NCI-H128 (cell line): ENCODE measurements around the gene ABCB9.

Experiments used
- DNase-seq: peaks from one replicate; lab custom pipeline; 2025; ENCODE audit not compliant: unreplicated experiment; lab: John Stamatoyannopoulos, UW

ABCB9 gene

DNA sequence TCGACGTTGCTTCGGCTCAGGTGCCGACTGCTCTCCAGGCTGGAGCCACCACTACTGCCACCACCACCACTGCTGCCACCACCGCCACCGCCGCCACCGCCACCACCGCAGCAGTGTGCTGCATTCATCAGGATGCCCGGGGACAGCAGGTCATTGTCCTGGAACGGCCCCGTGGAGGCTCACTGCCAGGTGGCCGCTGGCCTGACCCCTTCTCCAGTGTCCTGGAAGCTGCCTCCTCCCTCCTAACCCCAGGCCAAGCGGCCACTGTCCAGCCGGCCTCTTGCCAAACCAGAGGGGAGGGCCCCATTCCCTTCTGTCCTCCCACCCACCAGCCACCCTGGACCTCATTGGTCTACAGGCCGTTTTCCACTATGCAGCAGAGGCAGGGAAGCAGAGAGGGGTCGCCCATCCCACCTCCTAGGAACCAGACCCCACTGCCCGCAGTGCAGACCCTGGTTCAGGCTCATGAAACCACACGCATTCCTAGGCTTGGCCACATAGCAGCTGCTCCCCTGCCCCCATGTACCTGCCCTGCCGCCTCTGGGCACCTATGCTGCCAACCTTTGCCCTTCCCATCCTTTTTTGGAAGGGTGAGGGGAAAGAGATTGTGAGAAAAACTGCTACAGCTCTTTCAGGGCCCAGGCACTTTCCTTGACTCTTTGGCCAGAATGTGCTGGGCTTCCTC, 29.4 kb upstream of the ABCB9 start:
- DNase-seq, result no peak

DNA sequence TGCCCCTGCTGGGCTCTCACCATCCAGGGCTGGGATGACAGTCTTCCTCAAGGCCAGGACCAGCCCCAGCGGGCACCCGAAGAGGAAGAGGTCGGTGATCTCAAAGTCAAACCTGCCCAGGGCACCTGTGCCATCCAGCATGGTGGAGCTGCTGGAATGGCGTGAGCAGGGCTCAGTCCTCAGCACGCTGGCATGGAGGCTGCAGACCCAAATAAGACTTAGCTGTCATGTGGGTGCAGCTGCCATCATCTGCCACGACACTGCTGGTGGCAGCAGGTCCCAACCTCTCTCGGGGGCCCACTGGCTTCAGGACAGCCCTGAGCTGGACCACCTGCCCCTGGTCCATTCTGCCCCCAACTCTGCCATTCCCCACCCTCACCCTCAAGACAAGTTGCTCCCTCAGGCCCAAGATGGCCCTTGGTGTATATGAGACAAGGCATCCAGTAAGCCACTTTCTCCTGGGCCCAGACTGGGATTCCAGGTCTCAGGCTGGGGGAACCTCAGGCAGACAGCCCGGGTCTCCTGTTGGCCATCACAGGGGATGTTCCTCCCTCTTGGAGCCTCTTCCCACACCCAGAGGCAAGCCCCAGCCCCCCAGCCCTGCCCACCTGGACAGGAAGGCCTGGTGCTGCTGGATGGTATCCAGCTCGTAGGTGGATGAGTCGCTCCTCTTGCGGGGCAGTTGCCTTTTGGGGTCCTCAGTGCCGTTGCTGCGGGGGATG, 28.7 kb upstream of the ABCB9 start:
- DNase-seq, result no peak

- DNase-seq, result no peak
Measured at GRCh38 chr12:122994140-122994675, 27.9 kb upstream of the ABCB9 start.

DNA sequence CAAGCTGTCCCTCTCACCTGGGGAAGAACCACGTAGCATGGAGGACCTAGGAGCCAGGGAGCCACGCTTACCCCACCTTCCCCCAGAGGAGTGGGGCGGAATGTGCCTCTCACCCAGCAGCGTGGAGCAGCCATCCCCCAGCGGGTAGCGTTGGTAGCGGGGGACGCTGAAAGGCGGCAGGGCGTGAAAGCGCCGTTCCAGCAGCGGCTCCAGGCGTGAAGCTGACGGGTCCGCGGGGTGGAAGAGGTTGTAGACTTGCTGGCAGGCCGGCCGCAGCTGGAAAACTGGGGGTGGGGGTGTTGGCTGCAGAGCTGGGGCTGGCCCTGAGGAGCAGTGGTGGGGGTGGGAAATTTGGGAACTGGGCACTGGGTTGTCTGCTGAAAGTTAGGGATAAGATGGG, 26.1 kb upstream of the ABCB9 start:
- DNase-seq, result no peak

GRCh38 chr12:122991623-122992275, 25.5 kb upstream of the ABCB9 start:
- no peak for DNase-seq

DNA sequence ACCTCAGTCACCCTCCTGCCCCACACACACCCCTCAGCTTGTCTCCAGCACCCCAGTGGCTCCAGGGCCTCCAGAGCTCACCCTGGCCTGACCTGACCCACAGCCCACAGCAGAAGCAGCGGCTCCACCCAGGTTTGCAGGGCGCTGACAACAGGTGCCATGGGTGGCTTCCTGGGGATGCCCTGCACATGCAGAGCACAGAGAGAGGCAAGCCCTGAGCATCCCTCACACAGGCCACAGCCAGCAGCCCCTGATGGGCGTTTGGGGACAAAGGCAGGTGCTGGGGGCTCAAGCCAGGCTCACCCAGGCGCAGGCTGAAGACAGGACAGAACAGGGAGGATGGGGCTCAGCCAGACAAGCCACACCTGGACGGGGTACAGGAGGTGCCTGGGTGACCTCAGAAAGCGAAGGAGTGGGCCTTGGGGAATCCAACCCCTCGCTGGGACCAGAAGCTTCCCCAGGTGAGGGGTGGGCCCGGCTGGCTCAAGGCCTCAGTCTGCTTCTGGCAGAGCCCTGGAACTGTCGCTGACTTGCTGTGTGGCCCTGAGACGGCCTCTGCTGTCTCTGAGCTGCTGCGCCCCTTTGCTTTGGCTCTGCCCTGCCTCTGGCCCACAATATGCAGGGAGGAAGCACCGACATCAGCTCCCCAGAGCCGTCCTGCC, 24.8 kb upstream of the ABCB9 start:
- no peak for DNase-seq

- no peak for DNase-seq
Measured at GRCh38 chr12:122990561-122990960, 24.3 kb upstream of the ABCB9 start.

DNA sequence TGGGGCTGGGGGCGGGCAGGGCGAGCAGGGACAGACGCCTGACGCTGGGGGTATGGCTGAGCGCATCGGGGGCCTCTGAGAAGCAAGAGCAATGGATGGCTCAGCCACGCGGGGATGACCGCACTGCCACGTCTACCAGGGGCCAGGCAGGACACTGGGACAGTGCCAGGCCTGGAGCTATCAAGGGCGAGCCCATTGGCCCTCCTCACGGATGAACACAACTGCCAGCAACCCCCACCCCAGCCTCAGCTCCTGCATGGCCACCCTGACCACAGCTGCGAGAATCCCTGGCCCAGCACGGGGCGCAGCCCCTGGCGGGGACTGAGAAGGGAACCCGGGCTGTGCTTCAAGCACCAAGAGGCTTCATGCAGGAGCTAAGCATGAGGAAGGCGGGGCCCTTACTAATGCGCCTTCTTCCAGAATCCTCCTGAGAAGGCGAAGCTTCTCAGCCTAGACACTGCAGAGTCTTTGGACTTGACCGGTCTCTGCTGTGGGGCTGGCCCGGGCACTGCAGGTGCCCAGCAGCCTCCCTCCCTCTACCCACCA, 23.7 kb upstream of the ABCB9 start:
- no peak for DNase-seq

DNA sequence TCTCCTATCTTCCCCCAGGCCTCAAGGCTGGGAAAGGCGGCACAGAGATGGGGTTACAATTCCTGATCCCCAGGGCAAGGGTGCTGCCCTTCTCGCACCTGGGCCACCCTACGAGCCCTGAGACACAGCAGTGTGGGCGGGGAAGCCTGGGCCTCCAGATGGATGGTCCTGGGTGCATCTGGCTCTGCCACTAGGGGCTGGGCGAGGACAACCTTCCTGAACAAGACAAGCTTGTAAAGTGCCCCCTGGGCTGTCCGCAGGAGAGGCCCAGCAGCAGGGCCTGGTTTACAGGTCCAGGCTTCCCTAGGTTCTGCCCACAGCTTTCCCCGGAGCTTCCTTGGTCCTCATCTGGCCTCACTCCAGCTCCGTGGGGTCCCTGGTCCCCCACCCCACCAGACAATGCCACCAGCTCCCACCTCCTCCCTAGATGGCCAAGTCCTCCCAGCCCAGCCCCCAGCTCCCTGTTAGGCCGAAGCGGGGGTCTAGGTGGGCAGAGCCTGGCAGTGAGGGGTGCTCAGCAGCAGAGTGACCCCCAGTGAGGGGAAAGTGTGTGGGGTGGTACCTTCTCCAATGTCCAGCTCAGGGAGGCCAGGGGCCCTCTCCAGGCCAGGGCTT, 23.1 kb upstream of the ABCB9 start:
- no peak for DNase-seq

DNA sequence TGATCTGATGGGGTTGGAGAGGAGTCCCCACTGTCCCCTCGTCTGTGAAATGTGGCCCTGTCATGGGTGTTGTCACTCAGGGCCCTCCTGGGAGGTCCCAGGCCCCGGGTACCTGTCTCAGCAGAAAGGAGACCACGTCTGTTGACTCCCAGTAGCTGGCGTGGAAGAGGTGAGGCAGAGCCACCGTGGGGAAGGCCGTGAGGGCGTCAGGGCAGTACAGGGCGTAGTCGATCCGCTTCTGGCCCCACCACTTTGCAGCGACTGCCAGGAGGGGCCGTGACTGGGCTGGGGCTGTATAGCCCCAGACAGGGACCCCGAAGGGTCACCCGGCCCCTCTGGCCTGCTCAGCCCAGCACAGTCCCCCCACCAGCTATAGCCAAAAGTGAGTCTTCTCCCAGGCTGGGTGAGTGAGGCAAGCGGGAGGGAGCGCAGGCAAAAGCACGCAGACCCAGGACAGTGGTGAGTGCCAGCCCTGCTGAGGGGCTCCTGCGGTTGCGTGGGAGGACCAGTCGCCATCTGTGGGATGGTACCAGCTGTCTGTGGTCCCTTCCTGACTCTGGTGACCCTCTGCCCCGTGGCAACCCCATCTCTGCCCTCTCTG, 22.4 kb upstream of the ABCB9 start:
- no peak for DNase-seq

DNA sequence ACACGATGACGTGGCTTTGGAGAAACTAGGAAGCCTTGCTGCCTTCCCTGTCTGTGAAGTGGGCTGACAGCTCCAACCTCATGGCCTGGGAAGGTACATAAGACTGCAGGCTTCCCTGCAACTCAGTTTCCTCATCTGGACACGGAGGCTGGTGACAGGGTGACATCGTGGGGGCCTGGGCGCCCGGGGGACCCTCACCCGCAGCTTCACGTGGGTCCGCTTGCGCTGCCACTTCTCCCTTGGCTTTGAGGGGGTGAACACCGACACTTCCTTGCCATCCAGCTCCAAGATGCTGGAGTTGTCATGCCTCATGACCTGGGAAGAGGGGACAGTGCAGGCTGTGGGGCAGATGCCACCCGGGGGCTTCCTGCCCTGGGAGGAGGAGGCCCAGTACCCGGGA, 21.8 kb upstream of the ABCB9 start:
- no peak for DNase-seq

DNA sequence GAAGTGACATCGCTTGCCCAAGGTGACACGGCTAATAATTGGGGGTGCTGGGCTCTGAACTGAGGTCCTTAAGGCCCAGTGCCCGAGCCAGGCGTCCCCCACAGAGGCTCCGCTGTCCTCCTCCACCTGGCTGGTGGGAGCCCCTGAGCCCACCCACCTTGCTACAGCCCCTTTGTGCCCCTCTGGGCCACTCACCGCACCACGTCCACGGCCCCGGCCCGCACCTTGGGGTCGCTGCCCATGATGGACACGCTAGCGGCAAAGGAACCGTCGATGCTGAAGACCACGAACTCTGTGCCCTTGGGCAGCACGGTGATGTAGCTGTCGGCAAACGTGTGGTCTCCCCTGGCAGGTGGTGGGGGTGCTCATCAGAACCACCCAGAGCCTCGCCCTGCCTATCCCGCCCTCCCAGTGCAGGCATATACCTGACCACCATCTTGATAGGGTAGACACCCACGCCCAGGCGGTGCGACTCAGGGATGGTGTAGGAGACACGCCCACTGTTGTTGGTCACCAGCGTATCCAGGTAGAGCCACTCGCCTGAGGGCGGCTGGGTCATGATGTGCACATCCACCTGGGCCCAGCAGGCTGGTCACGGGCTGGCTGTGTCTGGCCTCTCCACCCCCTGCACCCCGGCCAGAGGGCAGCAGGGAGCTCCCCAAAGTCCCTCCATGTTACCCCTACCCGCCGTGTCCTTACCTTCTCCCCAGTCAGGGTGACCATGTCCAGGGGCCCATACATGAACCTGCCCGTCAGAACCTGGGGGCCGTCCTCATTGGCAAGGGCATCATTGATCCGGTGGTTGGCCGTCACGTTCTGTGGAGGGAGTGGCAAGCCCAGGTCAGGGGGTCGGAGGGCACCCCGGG, 21.1 kb upstream of the ABCB9 start:
- no peak for DNase-seq

- DNase-seq, result no peak
Measured at GRCh38 chr12:122986258-122986871, 20.1 kb upstream of the ABCB9 start.

GRCh38 chr12:122985338-122986257, 19.3 kb upstream of the ABCB9 start:
- DNase-seq, result no peak

GRCh38 chr12:122984612-122985337, 18.5 kb upstream of the ABCB9 start:
- DNase-seq, result no peak

- no peak for DNase-seq
Measured at GRCh38 chr12:122983789-122984515, 17.7 kb upstream of the ABCB9 start.
